MM.1S (cell line): ENCODE measurements around the gene SPSB3.

Experiments
- CTCF ChIP-seq: fragments of 300-600 bp; sonication (generic); IDR thresholded peaks from 2 replicates; pipeline ENCODE4 v1.5.1; 2016; ENCODE audit warnings: antibody characterized with exemption, low read length, mixed read lengths
- EZH2 ChIP-seq: fragments of 300-600 bp; sonication (generic); optimal IDR thresholded peaks from 2 replicates; pipeline ENCODE3; 2017; ENCODE audit warnings: low read depth, mild to moderate bottlenecking, antibody characterized with exemption, low read length, mixed read lengths

- no peak for TF ChIP-seq EZH2
- no peak for TF ChIP-seq CTCF
These were observed 15.0 kb downstream of the SPSB3 start for GRCh38 chr16:1767116-1767994.
